Naive thymus-derived CD4-positive, alpha-beta T cell (primary cell): ENCODE measurements around the gene NDST3. TPM values are rescaled to one million over a fixed set of nuclear protein-coding genes. Genes with fewer than 3 reads are reported as not detected.
A peak's percentile ranks its signal among the peaks of the same experiment; 100 is the strongest.
"Not testable (repeated sequence)": the region's sequence is repeated elsewhere in the genome, so short reads cannot be mapped to it uniquely, and the experiment has no call there.

Source experiments
- ATAC-seq: fragments of 150-1000 bp; cut with Tn5 transposase; 2 replicates; pipeline ENCODE4 v1.10.0; 2021; ENCODE audit warnings: mild to moderate bottlenecking, moderate library complexity
- CTCF ChIA-PET: fragments of 350-600 bp; sonication (Branson Sonifier 250); formaldehyde crosslinking; loops from one replicate; lab custom pipeline; 2021; ENCODE audit warnings: antibody characterized with exemption; lab: Charles Lee
- POLR2A ChIA-PET: fragments of 350-600 bp; sonication (Branson Sonifier 250); formaldehyde crosslinking; loops from one replicate; lab custom pipeline; 2021; ENCODE audit warnings: antibody characterized with exemption, inconsistent platforms; lab: Charles Lee
- DNase-seq, 9 donors: peaks; one replicate each; pipeline versions ENCODE4 v3.0.0 to v3.0.0-alpha.2; 2020 to 2022; ENCODE audit warnings: mixed read lengths in 1 of 9
- H3K27ac ChIP-seq: one replicate; pipeline ENCODE4 v1.7.0; 2013; ENCODE audit warnings: mild to moderate bottlenecking, low read depth, low read length, moderate library complexity
- H3K27me3 ChIP-seq, 2 donors: one replicate each; pipeline ENCODE4 v1.7.0; 2013; ENCODE audit warnings: low read length in 2 of 2, mild to moderate bottlenecking in 2 of 2, moderate library complexity in 2 of 2; ENCODE audit not compliant: control insufficient read depth in 2 of 2, insufficient read depth in 2 of 2
- H3K36me3 ChIP-seq, 3 experiments: 1 replicate in 2 of 3; 2 replicates in 1 of 3; pipeline ENCODE4 v1.7.0; 2013; ENCODE audit warnings: low read length in 3 of 3, mild to moderate bottlenecking in 3 of 3, moderate library complexity in 1 of 3; ENCODE audit not compliant: insufficient read depth in 3 of 3, control insufficient read depth in 2 of 3
- H3K4me1 ChIP-seq, 2 donors: one replicate each; pipeline ENCODE4 v1.7.0; 2013; ENCODE audit warnings: low read length in 2 of 2, mild to moderate bottlenecking in 2 of 2, moderate library complexity in 1 of 2; ENCODE audit not compliant: control insufficient read depth in 2 of 2, insufficient read depth in 2 of 2
- H3K4me3 ChIP-seq: 2 replicates; pipeline ENCODE4 v1.7.0; 2013; ENCODE audit warnings: mild to moderate bottlenecking, low read length
- H3K9me3 ChIP-seq, 3 experiments: 1 replicate in 2 of 3; 2 replicates in 1 of 3; pipeline ENCODE4 v1.7.0; 2013; ENCODE audit warnings: low read length in 3 of 3; ENCODE audit not compliant: control insufficient read depth in 2 of 3
- H3K27ac Mint-ChIP-seq, 9 donors: one replicate each; pipeline ENCODE4 v1.8.0; 2020 to 2022; ENCODE audit warnings: mixed read lengths in 9 of 9, mild to moderate bottlenecking in 8 of 9, moderate library complexity in 5 of 9, inconsistent platforms in 2 of 9
- H3K27me3 Mint-ChIP-seq, 5 donors: one replicate each; pipeline ENCODE4 v1.8.0; 2021 to 2022; ENCODE audit warnings: mixed read lengths in 5 of 5, mild to moderate bottlenecking in 1 of 5
- H3K36me3 Mint-ChIP-seq, 5 donors: one replicate each; pipeline ENCODE4 v1.8.0; 2020 to 2022; ENCODE audit warnings: mixed read lengths in 5 of 5, mild to moderate bottlenecking in 3 of 5, inconsistent platforms in 1 of 5
- H3K4me1 Mint-ChIP-seq, 7 donors: one replicate each; pipeline ENCODE4 v1.8.0; 2020 to 2022; ENCODE audit warnings: mixed read lengths in 7 of 7, mild to moderate bottlenecking in 3 of 7, inconsistent platforms in 1 of 7
- H3K4me3 Mint-ChIP-seq, 10 donors: one replicate each; pipeline ENCODE4 v1.8.0; 2020 to 2022; ENCODE audit warnings: mild to moderate bottlenecking in 10 of 10, mixed read lengths in 10 of 10, moderate library complexity in 6 of 10, inconsistent platforms in 2 of 10
- H3K9me3 Mint-ChIP-seq, 11 donors: one replicate each; pipeline ENCODE4 v1.8.0; 2020 to 2022; ENCODE audit warnings: mixed read lengths in 11 of 11, mild to moderate bottlenecking in 4 of 11, inconsistent platforms in 1 of 11, moderate library complexity in 1 of 11
- intact Hi-C, 2 donors: fragments of 100-400 bp; cut with micrococcal nuclease; formaldehyde crosslinking; loops; one replicate each; pipeline ENCODE4 v1.15.1; 2023
- polyA plus RNA-seq, 2 donors: library from polyadenylated mRNA; unstranded; fragments of 300-500 nt; fragmentation: Illumina TruSeq; gene quantifications; one replicate each; pipeline ENCODE4 v1.2.3, GENCODE V29; 2021
- total RNA-seq, 6 experiments: library from RNA in 5 of 6; stranded (reverse) in 5 of 6; gene quantifications; 1 replicate in 5 of 6; 2 replicates in 1 of 6; pipeline ENCODE4 v1.2.3 and lab custom pipeline; 2021 to 2026

Gene NDST3
- total and polyA plus RNA-seq, 7 experiments from 2014 or later, result 0.17 to 0.18 TPM; not detected in 5

DNA sequence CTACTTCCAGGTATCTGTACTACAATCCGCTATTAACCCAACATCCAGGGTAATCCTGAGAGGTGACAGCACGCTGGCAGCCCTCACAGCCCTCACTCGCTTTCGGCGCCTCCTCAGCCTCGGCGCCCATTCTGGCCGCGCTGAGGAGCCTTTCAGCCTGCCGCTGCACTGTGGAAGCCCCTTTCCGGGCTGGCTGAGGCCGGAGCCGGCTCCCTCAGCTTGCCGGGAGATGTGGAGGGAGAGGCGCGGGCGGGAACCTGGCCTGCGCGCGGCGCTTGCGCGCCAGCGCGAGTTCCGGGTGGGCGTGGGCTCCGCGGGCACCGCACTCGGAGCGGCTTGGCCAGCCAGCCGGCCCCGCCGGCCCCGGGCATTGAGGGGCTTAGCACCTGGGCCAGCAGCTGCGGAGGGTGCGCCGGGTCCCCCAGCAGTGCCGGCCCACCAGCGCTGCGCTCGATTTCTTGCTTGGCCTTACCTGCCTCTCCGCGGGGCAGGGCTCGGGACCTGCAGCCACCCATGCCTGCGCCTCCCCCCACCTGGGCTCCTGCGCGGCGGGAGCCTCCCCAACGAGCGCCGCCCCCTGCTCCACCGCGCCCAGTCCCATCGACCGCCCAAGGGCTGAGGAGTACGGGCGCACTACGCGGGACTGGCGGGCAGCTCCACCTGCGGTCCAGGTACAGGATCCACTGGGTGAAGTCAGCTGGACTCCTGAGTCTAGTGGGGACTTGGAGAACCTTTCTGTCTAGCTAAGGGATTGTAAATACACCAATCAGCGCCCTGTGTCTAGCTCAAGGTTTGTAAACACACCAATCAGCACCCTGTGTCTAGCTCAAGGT, 231.2 kb downstream of the NDST3 start:
- peak overlapping the region; percentile 42 for H3K4me3 ChIP-seq
- ChIA-PET CTCF (no interaction called here), POLR2A (no interaction called here)
- H3K4me1 Mint-ChIP-seq, result peaks cover 0 to 4% (median under 1%) of the 10 kb centered on the region in 7 donors
- H3K9me3 ChIP-seq, result no peaks in the 10 kb centered on the region
- H3K9me3 Mint-ChIP-seq, result peaks cover 0 to 4% (median 0%) of the 10 kb centered on the region in 11 donors
- H3K36me3 Mint-ChIP-seq, result no peaks in the 10 kb centered on the region
- H3K4me1 ChIP-seq, result no peaks in the 10 kb centered on the region
- intact Hi-C loops, result loop anchor here (1.0 kb wide), 1 partner anchor 13 kb away; no protein-coding TSS in a partner anchor
- peaks cover 0 to 3% of the 10 kb centered on the region in 2 donors for H3K27me3 ChIP-seq
- no peak overlapping the region for H3K27ac ChIP-seq
- DNase-seq (peak in 5 of 9 donors; percentile 9 to 52 (median 34)), ATAC-seq (peak; percentile 44)
- peak overlapping the region; percentile 54 to 80 (median 66) for H3K4me3 Mint-ChIP-seq
- no peaks in the 10 kb centered on the region for H3K36me3 ChIP-seq
- H3K27me3 Mint-ChIP-seq, result peaks cover 0 to 26% (median 5%) of the 10 kb centered on the region in 5 donors
- peak overlapping the region in 3 of 9 donors; percentile 21 to 41 (median 38) for H3K27ac Mint-ChIP-seq

DNA sequence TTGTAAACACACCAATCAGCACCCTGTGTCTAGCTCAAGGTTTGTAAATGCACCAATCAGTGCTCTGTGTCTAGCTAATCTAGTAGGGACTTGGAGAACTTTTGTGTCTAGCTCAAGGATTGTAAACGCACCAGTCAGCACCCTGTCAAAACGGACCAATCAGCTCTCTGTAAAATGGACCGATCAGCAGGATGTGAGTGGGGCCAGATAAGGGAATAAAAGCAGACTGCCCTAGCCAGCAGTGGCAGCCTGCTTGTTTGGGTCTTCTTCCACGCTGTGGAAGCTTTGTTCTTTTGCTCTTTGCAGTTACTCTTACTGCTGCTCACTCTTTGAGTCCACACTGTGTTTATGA, 231.8 kb downstream of the NDST3 start:
- intact Hi-C loops, result loop anchor here in 1 of 2 donors (1.0 kb wide), 1 partner anchor 12 kb away; no protein-coding TSS in a partner anchor
- H3K27ac Mint-ChIP-seq, result peak overlapping the region in 1 of 9 donors; percentile 41
- CTCF ChIA-PET, result not testable (repeated sequence)

DNA sequence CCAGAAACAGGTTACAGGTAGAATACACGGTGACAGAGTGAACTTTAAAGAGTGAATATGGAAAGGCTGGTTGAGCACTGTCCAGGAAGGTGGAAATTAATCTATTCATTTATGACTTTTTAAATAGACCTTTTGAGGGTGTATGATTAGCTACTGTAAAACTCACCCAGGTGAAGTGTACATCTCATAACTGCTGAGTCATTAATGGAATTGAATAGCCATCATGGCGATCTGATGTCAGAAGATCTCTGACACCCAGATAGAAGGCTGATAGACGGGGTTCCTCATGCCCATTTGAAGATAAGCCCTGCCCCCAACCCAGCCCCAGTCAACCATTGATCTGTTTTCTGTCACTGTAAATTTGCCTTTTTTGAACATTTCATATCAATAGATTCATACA, 234.5 kb downstream of the NDST3 start:
- Mint-ChIP-seq H3K27me3 (peaks cover 0 to 15% (median 0%) of the 10 kb centered on the region in 5 donors), H3K4me1 (peaks cover 0 to 4% (median 1%) of the 10 kb centered on the region in 7 donors), H3K36me3 (no peaks in the 10 kb centered on the region), H3K4me3 (no peak overlapping the region), H3K9me3 (peaks cover 0 to 4% (median 0%) of the 10 kb centered on the region in 11 donors), H3K27ac (no peak overlapping the region)
- DNase-seq (no peak), ATAC-seq (no peak)
- Histone ChIP-seq H3K36me3 (no peaks in the 10 kb centered on the region), H3K27me3 (no peaks in the 10 kb centered on the region), H3K27ac (no peak overlapping the region), H3K9me3 (no peaks in the 10 kb centered on the region), H3K4me3 (no peak overlapping the region), H3K4me1 (no peaks in the 10 kb centered on the region)
- POLR2A ChIA-PET, result no interaction called here
- CTCF ChIA-PET, result no interaction called here
- intact Hi-C loops, result no loop called here

More for the DNA sequence above, 231.8 kb downstream of the NDST3 start:
- H3K36me3 Mint-ChIP-seq, H3K4me3 ChIP-seq, H3K9me3 ChIP-seq, H3K9me3 Mint-ChIP-seq, ATAC-seq, H3K4me1 ChIP-seq, H3K36me3 ChIP-seq, POLR2A ChIA-PET, H3K27me3 ChIP-seq, H3K27ac ChIP-seq, H3K4me1 Mint-ChIP-seq, DNase-seq: not testable (repeated sequence)
- Mint-ChIP-seq H3K27me3 (peaks cover 0 to 25% (median 5%) of the 10 kb centered on the region in 5 donors), H3K4me3 (peak overlapping the region; percentile 20 to 69 (median 54))

DNA sequence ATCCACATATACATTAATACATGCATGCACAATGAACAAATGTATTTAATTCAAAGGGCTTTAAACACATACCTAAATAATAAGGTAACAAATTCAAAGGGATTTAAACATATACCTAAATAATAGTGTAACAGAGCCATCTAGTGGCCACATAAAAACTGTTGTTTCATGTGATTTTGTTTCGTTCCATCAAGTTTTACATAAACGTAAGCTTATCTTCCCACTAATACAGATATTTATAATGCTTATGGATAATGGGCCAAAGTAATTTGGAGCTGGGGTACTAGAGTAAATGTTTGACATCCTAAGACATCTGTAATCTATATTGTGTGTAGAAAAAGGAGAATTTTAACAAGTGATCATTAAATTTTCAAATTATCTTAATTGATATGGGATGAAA, 236.2 kb downstream of the NDST3 start:
- peak; percentile 68 for ATAC-seq
- intact Hi-C loops, result loop anchor here (1.0 to 10.0 kb wide), 3 partner anchors 46 to 1354 kb away; partner anchors contain the start of gene PDE5A (in 1 of the 2)
- POLR2A ChIA-PET, result no interaction called here

DNA sequence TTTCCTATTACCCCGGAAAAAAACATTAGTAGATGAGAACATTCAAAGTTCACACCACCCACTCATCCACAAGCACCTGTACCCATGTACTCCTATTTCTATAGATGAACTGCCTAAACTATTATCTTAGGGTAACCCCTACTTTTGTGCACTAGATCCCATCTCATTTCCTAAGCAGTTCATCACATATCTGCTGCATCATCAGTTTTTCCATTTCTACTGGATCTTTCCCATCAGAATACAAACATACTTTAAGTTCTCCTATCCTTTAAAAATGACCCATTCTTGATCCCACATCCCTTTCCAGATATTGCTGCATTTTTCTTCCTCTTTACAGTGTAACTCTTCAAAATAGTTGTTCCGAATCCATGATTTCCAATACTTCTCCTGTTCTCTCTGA, 237.5 kb downstream of the NDST3 start:
- Mint-ChIP-seq H3K9me3 (no peaks in the 10 kb centered on the region), H3K36me3 (no peaks in the 10 kb centered on the region), H3K4me1 (peaks cover 0 to 5% (median 0%) of the 10 kb centered on the region in 7 donors), H3K4me3 (no peak overlapping the region), H3K27ac (no peak overlapping the region), H3K27me3 (peaks cover 0 to 4% (median 0%) of the 10 kb centered on the region in 5 donors)
- DNase-seq (no peak), ATAC-seq (no peak)
- POLR2A ChIA-PET, result no interaction called here
- Histone ChIP-seq H3K4me3 (no peak overlapping the region), H3K27ac (no peak overlapping the region), H3K27me3 (no peaks in the 10 kb centered on the region), H3K36me3 (no peaks in the 10 kb centered on the region), H3K9me3 (no peaks in the 10 kb centered on the region), H3K4me1 (no peaks in the 10 kb centered on the region)
- CTCF ChIA-PET, result interaction anchor here (1.2 to 1.7 kb wide), 2 partner anchors 12 to 16 kb away, joined by 4 to 6 read pairs; no protein-coding TSS in a partner anchor
- intact Hi-C loops, result loop anchor here (2.0 to 10.0 kb wide), 2 partner anchors 47 to 1353 kb away; partner anchors contain the start of gene PDE5A (in 1 of the 2)

More for the DNA sequence above, 236.2 kb downstream of the NDST3 start:
- no peak overlapping the region for H3K27ac ChIP-seq
- H3K4me3 ChIP-seq, result no peak overlapping the region
- peaks cover 0 to 4% (median 0%) of the 10 kb centered on the region in 5 donors for H3K27me3 Mint-ChIP-seq
- H3K36me3 ChIP-seq, result no peaks in the 10 kb centered on the region
- H3K4me1 Mint-ChIP-seq, result peaks cover 0 to 5% (median 0%) of the 10 kb centered on the region in 7 donors
- no peaks in the 10 kb centered on the region for H3K9me3 ChIP-seq
- peak in 6 of 9 donors; percentile 9 to 50 (median 34) for DNase-seq
- H3K4me1 ChIP-seq, result no peaks in the 10 kb centered on the region
- H3K4me3 Mint-ChIP-seq, result no peak overlapping the region
- no peaks in the 10 kb centered on the region for H3K27me3 ChIP-seq
- H3K9me3 Mint-ChIP-seq, result no peaks in the 10 kb centered on the region
- H3K36me3 Mint-ChIP-seq, result no peaks in the 10 kb centered on the region
- no peak overlapping the region for H3K27ac Mint-ChIP-seq
- CTCF ChIA-PET, result interaction anchor here (1.2 to 1.7 kb wide), 2 partner anchors 11 to 15 kb away, joined by 4 to 6 read pairs; no protein-coding TSS in a partner anchor

DNA sequence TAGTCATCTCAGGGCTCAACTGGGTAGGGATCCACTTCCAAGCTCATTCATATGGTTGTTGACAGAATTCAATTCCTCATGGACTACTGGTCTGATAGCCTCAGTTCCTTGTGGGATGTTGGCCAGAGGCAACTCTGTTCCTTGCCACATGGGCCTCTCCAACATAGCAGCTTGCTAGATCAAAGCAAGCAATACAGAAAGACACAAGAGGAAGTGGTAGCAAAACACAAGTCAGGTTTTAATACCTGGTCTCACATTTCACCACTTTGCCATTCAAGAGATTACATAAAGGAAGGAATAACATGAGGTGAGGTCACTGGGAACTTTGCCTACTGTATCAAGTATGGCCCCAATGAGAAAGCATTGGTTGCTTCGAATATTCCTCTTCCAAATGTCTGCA, 239.4 kb downstream of the NDST3 start:
- Histone ChIP-seq H3K27ac (no peak overlapping the region), H3K9me3 (no peaks in the 10 kb centered on the region), H3K4me3 (no peak overlapping the region), H3K27me3 (no peaks in the 10 kb centered on the region), H3K36me3 (no peaks in the 10 kb centered on the region), H3K4me1 (no peaks in the 10 kb centered on the region)
- Mint-ChIP-seq H3K36me3 (peaks cover 0 to 3% (median 0%) of the 10 kb centered on the region in 5 donors), H3K4me1 (peaks cover 0 to 15% (median 11%) of the 10 kb centered on the region in 7 donors), H3K27me3 (peaks cover 0 to 4% (median 0%) of the 10 kb centered on the region in 5 donors), H3K27ac (no peak overlapping the region), H3K4me3 (no peak overlapping the region), H3K9me3 (peaks cover 0 to 3% (median 0%) of the 10 kb centered on the region in 11 donors)
- intact Hi-C loops, result loop anchor here in 1 of 2 donors (10.0 kb wide), 1 partner anchor 1351 kb away; the partner anchor contains the start of gene PDE5A
- ChIA-PET CTCF (no interaction called here), POLR2A (no interaction called here)
- no peak for DNase-seq
- ATAC-seq, result no peak
